ENCODE measurements around the gene PTGER4.
A peak's percentile ranks its signal among the peaks of the same experiment; 100 is the strongest.
"Not testable (repeated sequence)": the region's sequence is repeated elsewhere in the genome, so short reads cannot be mapped to it uniquely, and the experiment has no call there.

The PTGER4 gene

DNA sequence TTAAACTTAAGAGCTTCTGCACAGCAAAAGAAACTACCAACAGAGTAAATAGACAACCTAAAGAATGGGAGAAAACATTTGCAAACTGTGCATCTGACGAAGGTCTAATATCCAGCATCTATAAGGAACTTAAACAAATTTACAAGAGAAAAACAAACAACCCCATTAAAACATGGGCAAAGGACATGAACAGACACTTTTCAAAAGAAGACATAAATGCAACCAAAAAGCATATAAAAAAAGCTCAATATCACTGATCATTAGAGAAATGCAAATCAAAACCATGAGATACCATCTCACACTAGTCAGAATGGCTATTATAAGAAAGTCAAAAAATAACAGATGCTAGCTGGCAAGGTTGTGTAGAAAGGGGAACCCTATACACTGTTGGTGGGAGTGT lies 25.8 kb downstream of the PTGER4 start:
- no CpG with 5 or more reads among the region's 1 CpG for WGBS (ENCODE audit: insufficient coverage)
- peaks cover 0 to 27% (median 13%) of the 10 kb centered on the region in 5 experiments for H3K9me3 ChIP-seq (ENCODE audit: control extremely low read depth in 1 of 5, control insufficient read depth in 4 of 5, insufficient read depth in 2 of 5, low read depth in 1 of 5, low read length in 4 of 5)
- CTCF ChIA-PET: interaction anchor here (0.7 kb wide), 1 partner anchor 8 kb away, joined by 3 read pairs; no protein-coding TSS in a partner anchor
- H3K4me3 ChIP-seq (ENCODE audit: control insufficient read depth in 1 of 7, extremely low read depth in 1 of 7, insufficient read depth in 4 of 7, low read depth in 2 of 7, low read length in 6 of 7); H3K27ac ChIP-seq (ENCODE audit: insufficient read depth in 1 of 2, low read depth in 1 of 2, low read length in 2 of 2, poor library complexity in 1 of 2, severe bottlenecking in 2 of 2); DNase-seq; H3K4me1 ChIP-seq (ENCODE audit: control extremely low read depth in 1 of 4, control insufficient read depth in 4 of 4, insufficient read depth in 4 of 4, low read length in 3 of 4); H3K27me3 ChIP-seq (replicated peaks in 2 of 5; ENCODE audit: control insufficient read depth in 4 of 5, insufficient read depth in 5 of 5, low read length in 4 of 5); H3K36me3 ChIP-seq (ENCODE audit: control insufficient read depth in 4 of 4, insufficient read depth in 4 of 4, low read length in 3 of 4); POLR2A ChIA-PET: not testable (repeated sequence)

DNA sequence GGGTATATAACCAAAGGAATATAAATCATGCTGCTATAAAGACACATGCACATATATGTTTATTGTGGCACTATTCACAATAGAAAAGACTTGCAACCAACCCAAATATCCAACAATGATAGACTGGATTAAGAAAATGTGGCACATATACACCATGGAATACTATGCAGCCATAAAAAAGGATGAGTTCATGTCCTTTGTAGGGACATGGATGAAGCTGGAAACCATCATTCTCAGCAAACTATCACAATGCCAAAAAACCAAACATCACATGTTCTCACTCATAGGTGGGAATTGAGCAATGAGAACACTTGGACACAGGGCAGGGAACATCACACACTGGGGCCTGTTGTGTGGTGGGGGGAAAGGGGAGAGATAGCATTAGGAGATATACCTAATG lies 30.9 kb downstream of the PTGER4 start:
- POLR2A ChIA-PET; H3K4me1 ChIP-seq (ENCODE audit: control extremely low read depth in 1 of 4, control insufficient read depth in 4 of 4, insufficient read depth in 4 of 4, low read length in 3 of 4); H3K27me3 ChIP-seq (replicated peaks in 2 of 5; ENCODE audit: control insufficient read depth in 4 of 5, insufficient read depth in 5 of 5, low read length in 4 of 5); H3K36me3 ChIP-seq (ENCODE audit: control insufficient read depth in 4 of 4, insufficient read depth in 4 of 4, low read length in 3 of 4); H3K27ac ChIP-seq (ENCODE audit: insufficient read depth in 1 of 2, low read depth in 1 of 2, low read length in 2 of 2, poor library complexity in 1 of 2, severe bottlenecking in 2 of 2); H3K4me3 ChIP-seq (ENCODE audit: control insufficient read depth in 1 of 7, extremely low read depth in 1 of 7, insufficient read depth in 4 of 7, low read depth in 2 of 7, low read length in 6 of 7); CTCF ChIA-PET; DNase-seq: not testable (repeated sequence)
- H3K9me3 ChIP-seq (ENCODE audit: control extremely low read depth in 1 of 5, control insufficient read depth in 4 of 5, insufficient read depth in 2 of 5, low read depth in 1 of 5, low read length in 4 of 5): peaks cover 0 to 16% (median 0%) of the 10 kb centered on the region in 5 experiments

DNA sequence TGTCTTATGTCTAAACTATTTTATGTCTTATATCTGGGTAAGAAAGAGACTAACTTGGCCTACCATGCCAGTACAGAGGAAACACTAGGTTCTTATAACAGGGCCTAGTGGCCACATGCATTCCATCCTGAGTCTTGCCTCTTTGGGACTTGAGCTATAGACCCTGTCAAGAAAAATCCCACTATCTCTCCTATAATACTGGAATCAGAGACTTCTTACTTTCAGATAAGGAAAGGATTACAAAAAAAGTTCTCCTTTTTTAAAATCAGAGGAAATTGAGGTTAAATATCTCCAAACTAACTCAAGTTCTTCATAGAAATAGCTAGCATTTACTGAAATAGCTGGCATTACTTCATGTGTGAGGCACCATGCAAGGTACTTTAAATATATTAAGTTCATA lies 34.3 kb downstream of the PTGER4 start:
- H3K36me3 ChIP-seq (ENCODE audit: control insufficient read depth in 4 of 4, insufficient read depth in 4 of 4, low read length in 3 of 4): peaks cover 0 to 5% (median 2%) of the 10 kb centered on the region in 4 experiments
- H3K9me3 ChIP-seq (ENCODE audit: control extremely low read depth in 1 of 5, control insufficient read depth in 4 of 5, insufficient read depth in 2 of 5, low read depth in 1 of 5, low read length in 4 of 5): peaks cover 0 to 8% (median 0%) of the 10 kb centered on the region in 5 experiments
- peaks cover 0 to 6% (median 1%) of the 10 kb centered on the region in 4 experiments for H3K4me1 ChIP-seq (ENCODE audit: control extremely low read depth in 1 of 4, control insufficient read depth in 4 of 4, insufficient read depth in 4 of 4, low read length in 3 of 4)
- no peak overlapping the region for H3K4me3 ChIP-seq (ENCODE audit: control insufficient read depth in 1 of 7, extremely low read depth in 1 of 7, insufficient read depth in 4 of 7, low read depth in 2 of 7, low read length in 6 of 7)
- no peak for DNase-seq
- CTCF ChIA-PET: interaction anchor here (0.7 to 2.9 kb wide), 7 partner anchors 9 to 999 kb away, joined by 3 to 9 read pairs (median 3); no protein-coding TSS in a partner anchor
- no peak overlapping the region for H3K27ac ChIP-seq (ENCODE audit: insufficient read depth in 1 of 2, low read depth in 1 of 2, low read length in 2 of 2, poor library complexity in 1 of 2, severe bottlenecking in 2 of 2)
- H3K27me3 ChIP-seq (replicated peaks in 2 of 5; ENCODE audit: control insufficient read depth in 4 of 5, insufficient read depth in 5 of 5, low read length in 4 of 5): no peaks in the 10 kb centered on the region
- POLR2A ChIA-PET: no interaction called here

DNA sequence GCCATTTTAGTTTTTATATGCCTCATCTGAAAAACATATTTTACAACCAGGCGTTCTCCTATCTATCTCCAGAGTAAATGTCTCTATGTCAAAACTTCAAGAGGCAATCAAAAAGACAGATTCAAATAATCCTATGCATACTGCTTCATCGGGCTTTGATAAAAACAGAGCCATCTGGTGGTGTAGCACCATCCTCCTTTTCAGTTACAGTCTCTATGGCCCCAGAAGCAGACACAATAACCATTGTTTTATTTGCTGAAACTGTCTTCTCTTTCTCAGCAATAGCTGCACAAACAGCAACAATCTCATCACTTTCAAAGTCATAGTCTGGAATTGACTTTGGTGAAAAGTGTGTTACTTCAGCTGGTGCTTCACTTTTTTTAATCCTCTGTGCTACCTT lies 36.3 kb downstream of the PTGER4 start:
- no peaks in the 10 kb centered on the region for H3K27me3 ChIP-seq (replicated peaks in 2 of 5; ENCODE audit: control insufficient read depth in 4 of 5, insufficient read depth in 5 of 5, low read length in 4 of 5)
- H3K4me1 ChIP-seq (ENCODE audit: control extremely low read depth in 1 of 4, control insufficient read depth in 4 of 4, insufficient read depth in 4 of 4, low read length in 3 of 4): peaks cover 0 to 6% (median 1%) of the 10 kb centered on the region in 4 experiments
- POLR2A ChIA-PET: no interaction called here
- no peak overlapping the region for H3K4me3 ChIP-seq (ENCODE audit: control insufficient read depth in 1 of 7, extremely low read depth in 1 of 7, insufficient read depth in 4 of 7, low read depth in 2 of 7, low read length in 6 of 7)
- H3K36me3 ChIP-seq (ENCODE audit: control insufficient read depth in 4 of 4, insufficient read depth in 4 of 4, low read length in 3 of 4): peaks cover 7 to 18% (median 10%) of the 10 kb centered on the region in 4 experiments
- CTCF ChIA-PET: no interaction called here
- peak in 1 of 3 donors; percentile 23 for DNase-seq
- 45% methylated on average over 2 of the region's 2 CpGs for WGBS (ENCODE audit: insufficient coverage)
- no peak overlapping the region for H3K27ac ChIP-seq (ENCODE audit: insufficient read depth in 1 of 2, low read depth in 1 of 2, low read length in 2 of 2, poor library complexity in 1 of 2, severe bottlenecking in 2 of 2)
- H3K9me3 ChIP-seq (ENCODE audit: control extremely low read depth in 1 of 5, control insufficient read depth in 4 of 5, insufficient read depth in 2 of 5, low read depth in 1 of 5, low read length in 4 of 5): peaks cover 0 to 12% (median 3%) of the 10 kb centered on the region in 5 experiments

DNA sequence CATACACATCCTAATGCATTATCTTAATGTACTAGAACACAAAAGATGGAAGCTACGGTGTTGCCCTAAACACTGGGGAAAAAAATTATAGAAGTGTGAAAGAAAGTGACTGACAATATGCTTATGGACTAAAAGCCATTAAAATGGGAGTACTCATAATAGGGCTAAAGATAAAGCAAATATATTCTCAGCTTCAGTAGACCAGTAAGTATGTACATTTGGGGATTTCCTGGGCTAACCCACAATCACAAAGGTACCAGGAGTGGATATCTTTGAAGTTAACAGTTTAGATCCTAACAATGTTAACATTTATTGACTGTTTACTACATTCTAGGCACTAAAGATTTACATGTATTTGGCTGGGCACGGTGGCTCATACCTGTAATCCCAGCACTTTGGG lies 36.9 kb downstream of the PTGER4 start:
- H3K4me3 ChIP-seq (ENCODE audit: control insufficient read depth in 1 of 7, extremely low read depth in 1 of 7, insufficient read depth in 4 of 7, low read depth in 2 of 7, low read length in 6 of 7): no peak overlapping the region
- WGBS (ENCODE audit: insufficient coverage): no CpG with 5 or more reads among the region's 2 CpGs
- POLR2A ChIA-PET: no interaction called here
- H3K9me3 ChIP-seq (ENCODE audit: control extremely low read depth in 1 of 5, control insufficient read depth in 4 of 5, insufficient read depth in 2 of 5, low read depth in 1 of 5, low read length in 4 of 5): peaks cover 0 to 14% (median 3%) of the 10 kb centered on the region in 5 experiments
- no peak overlapping the region for H3K27ac ChIP-seq (ENCODE audit: insufficient read depth in 1 of 2, low read depth in 1 of 2, low read length in 2 of 2, poor library complexity in 1 of 2, severe bottlenecking in 2 of 2)
- peaks cover 9 to 24% (median 12%) of the 10 kb centered on the region in 4 experiments for H3K36me3 ChIP-seq (ENCODE audit: control insufficient read depth in 4 of 4, insufficient read depth in 4 of 4, low read length in 3 of 4)
- H3K27me3 ChIP-seq (replicated peaks in 2 of 5; ENCODE audit: control insufficient read depth in 4 of 5, insufficient read depth in 5 of 5, low read length in 4 of 5): no peaks in the 10 kb centered on the region
- no peak for DNase-seq
- CTCF ChIA-PET: no interaction called here
- H3K4me1 ChIP-seq (ENCODE audit: control extremely low read depth in 1 of 4, control insufficient read depth in 4 of 4, insufficient read depth in 4 of 4, low read length in 3 of 4): peaks cover 0 to 6% (median 1%) of the 10 kb centered on the region in 4 experiments

DNA sequence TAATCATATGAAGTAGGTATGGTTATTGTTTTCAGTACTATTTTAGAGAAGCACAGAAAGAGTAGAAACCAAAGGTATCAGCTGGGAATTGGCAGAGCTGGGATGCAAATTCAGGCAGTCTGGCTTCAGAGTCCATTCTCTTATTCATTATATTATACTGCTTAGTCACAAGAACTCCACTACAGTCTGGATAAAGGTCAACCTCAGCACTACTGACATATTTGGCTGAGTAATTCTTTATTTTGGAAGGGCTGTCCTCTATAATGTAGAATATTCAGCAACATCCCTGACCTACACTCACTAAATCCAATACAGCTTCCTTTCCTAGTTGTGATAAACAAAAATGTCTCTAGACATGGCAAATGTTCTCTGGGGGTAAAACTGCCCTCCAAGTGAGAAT lies 37.6 kb downstream of the PTGER4 start:
- no peak for DNase-seq
- Histone ChIP-seq H3K27ac (ENCODE audit: insufficient read depth in 1 of 2, low read depth in 1 of 2, low read length in 2 of 2, poor library complexity in 1 of 2, severe bottlenecking in 2 of 2) (no peak overlapping the region), H3K9me3 (ENCODE audit: control extremely low read depth in 1 of 5, control insufficient read depth in 4 of 5, insufficient read depth in 2 of 5, low read depth in 1 of 5, low read length in 4 of 5) (peaks cover under 1 to 17% (median 3%) of the 10 kb centered on the region in 5 experiments), H3K27me3 (replicated peaks in 2 of 5; ENCODE audit: control insufficient read depth in 4 of 5, insufficient read depth in 5 of 5, low read length in 4 of 5) (no peaks in the 10 kb centered on the region), H3K4me1 (ENCODE audit: control extremely low read depth in 1 of 4, control insufficient read depth in 4 of 4, insufficient read depth in 4 of 4, low read length in 3 of 4) (peaks cover 0 to 6% (median 1%) of the 10 kb centered on the region in 4 experiments), H3K36me3 (ENCODE audit: control insufficient read depth in 4 of 4, insufficient read depth in 4 of 4, low read length in 3 of 4) (peaks cover 11 to 29% (median 13%) of the 10 kb centered on the region in 4 experiments), H3K4me3 (ENCODE audit: control insufficient read depth in 1 of 7, extremely low read depth in 1 of 7, insufficient read depth in 4 of 7, low read depth in 2 of 7, low read length in 6 of 7) (no peak overlapping the region)
- ChIA-PET CTCF (no interaction called here), POLR2A (no interaction called here)

DNA sequence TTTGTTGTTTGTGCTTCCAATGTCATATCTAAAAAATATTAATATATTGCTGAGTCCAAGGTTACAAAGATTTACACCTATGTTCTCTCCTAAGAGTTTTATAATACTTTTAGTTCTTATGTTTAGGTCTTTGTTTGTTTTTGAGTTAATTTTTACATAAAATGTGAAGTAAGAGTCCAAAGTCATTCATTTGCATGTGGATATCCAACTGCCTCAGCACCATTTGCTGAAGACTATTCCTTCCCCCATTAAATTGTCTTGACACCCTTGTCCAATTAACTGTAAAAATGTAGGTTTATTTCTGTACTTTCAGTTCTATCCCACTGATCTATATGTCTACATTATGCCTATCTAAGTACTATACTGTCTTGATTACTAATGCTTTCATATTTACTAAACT lies 40.4 kb downstream of the PTGER4 start:
- CTCF ChIA-PET: interaction anchor here (0.5 kb wide), 1 partner anchor 739 kb away, joined by 3 read pairs; no protein-coding TSS in a partner anchor
- POLR2A ChIA-PET: no interaction called here
- H3K4me1 ChIP-seq (ENCODE audit: control extremely low read depth in 1 of 4, control insufficient read depth in 4 of 4, insufficient read depth in 4 of 4, low read length in 3 of 4): no peaks in the 10 kb centered on the region
- peaks cover 2 to 18% (median 3%) of the 10 kb centered on the region in 5 experiments for H3K9me3 ChIP-seq (ENCODE audit: control extremely low read depth in 1 of 5, control insufficient read depth in 4 of 5, insufficient read depth in 2 of 5, low read depth in 1 of 5, low read length in 4 of 5)
- H3K27ac ChIP-seq (ENCODE audit: insufficient read depth in 1 of 2, low read depth in 1 of 2, low read length in 2 of 2, poor library complexity in 1 of 2, severe bottlenecking in 2 of 2): no peak overlapping the region
- no peak overlapping the region for H3K4me3 ChIP-seq (ENCODE audit: control insufficient read depth in 1 of 7, extremely low read depth in 1 of 7, insufficient read depth in 4 of 7, low read depth in 2 of 7, low read length in 6 of 7)
- H3K36me3 ChIP-seq (ENCODE audit: control insufficient read depth in 4 of 4, insufficient read depth in 4 of 4, low read length in 3 of 4): peaks cover 13 to 41% (median 18%) of the 10 kb centered on the region in 4 experiments
- DNase-seq: no peak
- no peaks in the 10 kb centered on the region for H3K27me3 ChIP-seq (replicated peaks in 2 of 5; ENCODE audit: control insufficient read depth in 4 of 5, insufficient read depth in 5 of 5, low read length in 4 of 5)

All from common myeloid progenitor, CD34-positive (primary cell).